ENCODE data around the gene SLBP. TPM values are rescaled to one million over a fixed set of nuclear protein-coding genes. Genes with fewer than 3 reads are reported as not detected.

SLBP gene
- total and polyA plus RNA-seq, 10 of the 15 experiments (the other 5 are each of a cell fraction or from before 2014, with no cell fraction given), result 94.4 to 278 (median 158) TPM

- Histone ChIP-seq H3K27ac (ENCODE audit: control insufficient read depth, insufficient read depth) (no peak overlapping the region), H3K4me1 (ENCODE audit: control insufficient read depth, insufficient read depth, low read length) (no peaks in the 10 kb centered on the region), H3K36me3 (ENCODE audit: control insufficient read depth in 2 of 2, insufficient read depth in 2 of 2, low read length in 1 of 2) (no peaks in the 10 kb centered on the region), H3K9ac (ENCODE audit: control insufficient read depth, insufficient read depth, low read length) (no peak overlapping the region), H4K20me1 (ENCODE audit: control insufficient read depth, insufficient read depth) (no peaks in the 10 kb centered on the region), H3K27me3 (replicated peaks in 1 of 2; ENCODE audit: control insufficient read depth in 2 of 2, insufficient read depth in 2 of 2, low read length in 1 of 2) (no peaks in the 10 kb centered on the region), H3K4me3 (no peak overlapping the region), H3K4me2 (ENCODE audit: control insufficient read depth, insufficient read depth) (no peak overlapping the region), H2AFZ (ENCODE audit: control insufficient read depth, low read depth, low read length) (no peak overlapping the region), H3K9me3 (replicated peaks; ENCODE audit: control insufficient read depth, insufficient read depth, low read length) (no peaks in the 10 kb centered on the region), H3K79me2 (ENCODE audit: control insufficient read depth, insufficient read depth, low read length) (no peaks in the 10 kb centered on the region)
- in situ Hi-C loops (cut with MboI) (no loop called here), intact Hi-C loops (cut with micrococcal nuclease; ENCODE audit: unreplicated experiment) (no loop called here)
- 60% methylated on average over 14 of the region's 14 CpGs for WGBS (ENCODE audit: insufficient coverage, insufficient replicate concordance, low lambda C conversion rate, missing lambda C conversion rate)
- ChIA-PET CTCF (no interaction called here), POLR2A (interaction anchor here (0.6 to 0.7 kb wide), 2 partner anchors 15 to 177 kb away, joined by 3 to 4 read pairs; no protein-coding TSS in a partner anchor), RAD21 (ENCODE audit: unreplicated experiment) (interaction anchor here (0.7 kb wide), 1 partner anchor 616 kb away, joined by 3 read pairs; no protein-coding TSS in a partner anchor), SMC1A (ENCODE audit: uncharacterized antibody, unreplicated experiment) (no interaction called here)
- FAIRE-seq, result no peak
- no TSS peak for BruUV-seq (replicated peaks)
- no peak for DNase-seq (ENCODE audit: low read depth, low spot score)
- TF ChIP-seq POLR2AphosphoS5 (IDR thresholded peaks at IDR 0.05; ENCODE audit: low read length) (no peak), CEBPZ (IDR thresholded peaks at IDR 0.05; ENCODE audit: low read depth, low read length) (no peak), NFYA (IDR thresholded peaks at IDR 0.05; ENCODE audit: borderline replicate concordance, low read depth, low read length) (no peak), MTA2 (IDR thresholded peaks at IDR 0.05; ENCODE audit: low read depth) (no peak), CREM (IDR thresholded peaks at IDR 0.05; ENCODE audit: low read depth) (no peak), CBX3 (IDR thresholded peaks at IDR 0.05; ENCODE audit: borderline replicate concordance, low read depth) (no peak), IRF4 (IDR thresholded peaks at IDR 0.05; ENCODE audit: low read depth, low read length) (no peak), EGR1 (IDR thresholded peaks at IDR 0.05; ENCODE audit: borderline replicate concordance in 1 of 2, low read depth in 2 of 2, low read length in 2 of 2) (no peak), HCFC1 (IDR thresholded peaks at IDR 0.05; ENCODE audit: low read length) (no peak)
- TF ChIP-seq, protein P1, sequence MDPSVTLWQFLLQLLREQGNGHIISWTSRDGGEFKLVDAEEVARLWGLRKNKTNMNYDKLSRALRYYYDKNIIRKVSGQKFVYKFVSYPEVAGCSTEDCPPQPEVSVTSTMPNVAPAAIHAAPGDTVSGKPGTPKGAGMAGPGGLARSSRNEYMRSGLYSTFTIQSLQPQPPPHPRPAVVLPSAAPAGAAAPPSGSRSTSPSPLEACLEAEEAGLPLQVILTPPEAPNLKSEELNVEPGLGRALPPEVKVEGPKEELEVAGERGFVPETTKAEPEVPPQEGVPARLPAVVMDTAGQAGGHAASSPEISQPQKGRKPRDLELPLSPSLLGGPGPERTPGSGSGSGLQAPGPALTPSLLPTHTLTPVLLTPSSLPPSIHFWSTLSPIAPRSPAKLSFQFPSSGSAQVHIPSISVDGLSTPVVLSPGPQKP (IDR thresholded peaks at IDR 0.05; ENCODE audit: low read depth, low read length), result no peak
- ATAC-seq, result no peak
These were observed 50.4 kb downstream of the SLBP start for GRCh38 chr4:1661695-1662094.

Measured in GM12878 (cell line).